SIG-M5 (cell line): ENCODE data around the gene CPA1.

Experiments
- DNase-seq: peaks from one replicate; lab custom pipeline; 2025; lab: John Stamatoyannopoulos, UW

The CPA1 gene

DNA sequence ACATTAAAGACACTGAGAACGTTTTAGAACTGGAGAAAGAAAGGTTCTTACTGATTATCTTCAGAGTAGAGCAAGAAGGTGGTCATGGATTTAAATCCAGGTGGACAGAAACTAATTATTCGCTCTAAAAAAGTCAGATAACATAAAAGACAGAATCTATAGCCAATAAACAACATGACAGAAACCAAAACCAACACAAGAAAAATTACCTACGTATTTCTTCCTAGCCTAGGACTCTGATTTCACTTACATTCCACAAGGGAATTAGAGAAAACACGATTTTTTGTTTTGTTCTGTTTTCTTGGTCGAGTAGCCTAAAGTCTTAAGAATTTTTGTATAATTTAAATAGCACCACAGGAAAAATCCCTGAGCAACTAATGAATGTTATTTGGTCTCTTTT lies 15.1 kb downstream of the CPA1 start:
- DNase-seq: no peak

- DNase-seq: no peak
Observed at GRCh38 chr7:130396109-130396508, 15.8 kb downstream of the CPA1 start.

DNA sequence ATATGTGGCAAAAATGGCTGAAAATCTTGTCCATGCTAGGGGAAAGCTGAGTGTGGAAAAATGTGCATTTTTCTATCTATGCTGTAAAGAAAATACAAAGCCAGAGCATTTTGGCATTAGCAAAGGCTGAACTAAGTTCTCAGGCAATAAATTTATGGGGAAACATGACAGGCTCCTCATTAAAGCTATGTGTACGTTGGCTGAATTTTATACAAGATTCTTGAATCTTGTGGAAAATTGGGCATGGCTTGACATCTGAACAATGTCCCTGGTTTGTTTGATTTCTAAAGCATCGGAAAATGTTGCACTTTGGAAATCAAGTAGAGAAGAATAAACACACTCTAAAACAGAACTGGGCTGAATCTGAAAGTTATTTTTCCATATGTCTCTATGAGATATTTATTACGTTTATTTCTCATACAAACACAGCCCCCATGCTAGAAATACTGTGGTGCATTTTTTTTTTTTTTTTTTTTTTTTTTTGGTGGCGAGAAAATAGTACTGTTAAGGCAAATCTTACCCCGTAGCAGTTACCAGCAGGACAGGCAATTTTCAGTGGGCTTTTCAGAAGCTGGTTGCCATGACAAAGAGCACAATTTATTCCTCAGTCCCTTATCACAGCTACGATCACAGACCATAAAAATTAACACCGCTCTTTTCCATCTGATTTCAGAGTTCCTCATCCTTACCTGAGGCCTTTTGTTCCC lies 16.9 kb downstream of the CPA1 start:
- DNase-seq: no peak

DNA sequence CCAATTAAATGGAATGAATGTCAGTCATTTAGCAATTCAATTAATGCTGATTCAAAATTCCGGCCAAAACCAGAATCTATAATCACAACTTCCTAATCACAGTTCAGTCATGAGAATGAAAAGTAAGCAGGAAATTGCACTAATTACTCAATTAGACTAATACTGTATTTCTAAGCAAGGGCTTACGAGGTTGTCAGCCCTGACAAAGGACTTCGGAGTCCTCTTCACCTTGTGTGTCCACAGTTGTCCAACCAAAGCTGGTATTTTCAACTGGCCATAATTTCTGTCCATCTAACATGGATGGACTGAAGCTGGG lies 17.4 kb downstream of the CPA1 start:
- DNase-seq: no peak

GRCh38 chr7:130398526-130399090 lies 18.3 kb downstream of the CPA1 start:
- DNase-seq: no peak

DNA sequence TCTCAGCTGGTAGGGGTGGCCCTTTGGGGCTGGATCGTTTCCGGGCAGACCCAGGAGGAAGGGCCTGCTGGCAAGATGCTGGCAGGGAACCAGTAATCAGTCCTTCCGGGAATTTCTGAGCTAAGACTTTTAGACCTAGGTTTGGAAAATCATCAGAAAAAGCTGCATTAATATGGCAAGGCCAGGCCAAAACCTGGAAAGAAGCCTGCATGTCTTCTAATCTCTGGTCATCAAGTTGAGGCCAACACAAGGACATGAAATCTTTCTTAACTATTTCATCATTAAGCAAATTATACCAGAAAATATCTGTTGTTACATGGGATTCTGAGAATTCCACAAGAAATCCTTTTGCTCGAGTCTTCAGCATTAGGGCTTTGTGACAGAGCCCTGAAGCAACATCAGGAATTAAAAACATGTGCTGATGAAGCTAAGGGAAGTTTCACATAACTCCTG lies 19.9 kb downstream of the CPA1 start:
- no peak for DNase-seq

GRCh38 chr7:130401101-130401500 lies 20.8 kb downstream of the CPA1 start:
- no peak for DNase-seq

- DNase-seq: no peak
Observed at GRCh38 chr7:130401578-130401977, 21.3 kb downstream of the CPA1 start.

GRCh38 chr7:130405003-130405402 lies 24.7 kb downstream of the CPA1 start:
- DNase-seq: no peak

- no peak for DNase-seq
Observed at GRCh38 chr7:130409067-130409711, 28.9 kb downstream of the CPA1 start.

- no peak for DNase-seq
Observed at GRCh38 chr7:130409712-130410072, 29.4 kb downstream of the CPA1 start.

- DNase-seq: no peak
Observed at GRCh38 chr7:130410868-130411541, 30.7 kb downstream of the CPA1 start.

DNA sequence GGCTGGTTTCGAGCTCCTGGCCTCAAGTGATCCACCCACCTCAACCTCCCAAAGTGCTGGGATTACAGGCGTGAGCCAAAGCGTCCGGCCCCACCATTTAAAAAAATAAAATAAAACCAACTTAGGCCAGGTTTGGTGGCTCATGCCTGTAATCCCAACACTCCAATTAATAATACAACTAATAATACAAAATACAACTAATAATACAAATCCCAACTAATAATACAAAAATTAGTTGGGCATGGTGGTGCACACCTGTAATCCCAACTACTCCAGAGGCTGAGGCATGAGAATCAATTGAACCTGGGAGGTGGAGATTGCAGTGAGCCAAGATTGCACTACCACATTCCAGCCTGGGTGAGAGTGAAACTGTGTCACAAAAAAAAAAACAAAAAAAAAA lies 32.9 kb downstream of the CPA1 start:
- DNase-seq: no peak

DNA sequence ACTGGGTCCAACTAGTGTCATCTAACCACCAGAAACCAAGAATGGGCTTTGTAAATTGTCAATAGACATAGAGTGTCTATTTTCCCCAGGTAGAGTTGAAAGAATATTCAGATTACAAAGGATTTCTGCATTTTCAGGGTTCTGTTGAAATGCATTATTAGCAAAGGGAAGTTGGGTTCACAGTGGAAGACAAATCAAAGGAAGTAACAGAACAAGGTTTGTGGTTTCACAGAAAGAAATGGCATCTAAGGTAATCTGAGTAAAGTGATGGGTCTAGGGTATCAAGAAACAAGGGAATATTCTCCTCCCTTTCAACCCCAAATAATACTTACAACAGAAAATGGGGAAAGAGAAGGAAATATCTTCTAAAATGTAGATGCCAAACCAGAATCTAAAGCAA lies 34.7 kb downstream of the CPA1 start:
- DNase-seq: no peak

- no peak for DNase-seq
Observed at GRCh38 chr7:130417213-130417612, 36.9 kb downstream of the CPA1 start.

DNA sequence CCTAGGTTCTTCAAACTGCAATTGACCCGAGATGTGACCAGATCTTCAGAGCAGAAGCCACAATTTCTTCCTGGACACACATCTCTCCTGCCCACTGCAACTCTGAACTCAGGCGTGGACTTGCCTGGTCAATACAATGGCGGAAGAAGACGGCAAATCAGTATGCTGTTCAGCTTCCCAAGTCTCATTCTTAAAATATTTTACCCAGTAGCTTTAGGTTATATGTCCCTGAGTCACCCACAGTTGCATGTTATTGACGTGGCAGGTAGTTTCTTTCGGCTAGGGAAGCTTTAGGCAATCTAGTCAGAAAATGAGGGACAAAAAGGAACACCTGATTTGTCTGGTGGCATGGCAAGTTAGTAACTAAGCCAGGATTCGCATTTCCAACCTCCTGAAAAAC lies 38.0 kb downstream of the CPA1 start:
- DNase-seq: no peak

- DNase-seq: no peak
Observed at GRCh38 chr7:130419658-130420057, 39.4 kb downstream of the CPA1 start.

DNA sequence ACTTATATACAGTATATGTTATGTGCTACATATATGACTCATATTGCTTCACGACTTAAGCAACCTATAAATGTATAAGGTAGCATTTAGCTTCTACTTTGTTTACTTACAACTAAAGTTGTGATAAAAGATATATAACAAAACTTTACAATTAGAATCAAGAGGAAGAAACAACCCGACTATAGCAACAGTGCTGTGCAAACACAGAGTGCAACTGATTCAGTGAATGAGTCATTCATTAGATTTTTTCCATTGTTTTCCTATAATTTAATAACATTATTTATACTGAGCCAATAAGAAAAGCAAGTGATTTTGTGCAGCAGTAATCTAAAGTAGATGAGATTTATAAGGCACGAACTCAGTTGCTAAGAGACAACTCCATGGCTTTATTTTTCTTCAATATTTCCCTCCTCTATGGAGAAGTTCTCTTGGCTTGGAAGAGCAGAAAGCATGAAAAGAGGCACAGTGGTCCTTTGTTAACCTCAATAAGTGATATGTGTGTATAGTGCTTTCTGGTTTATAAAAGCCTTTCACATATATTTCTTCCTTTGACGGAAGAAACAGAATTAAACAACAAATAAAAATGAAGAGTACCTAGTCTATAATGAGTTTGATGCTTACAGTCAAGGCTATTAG lies 40.8 kb downstream of the CPA1 start:
- DNase-seq: no peak

DNA sequence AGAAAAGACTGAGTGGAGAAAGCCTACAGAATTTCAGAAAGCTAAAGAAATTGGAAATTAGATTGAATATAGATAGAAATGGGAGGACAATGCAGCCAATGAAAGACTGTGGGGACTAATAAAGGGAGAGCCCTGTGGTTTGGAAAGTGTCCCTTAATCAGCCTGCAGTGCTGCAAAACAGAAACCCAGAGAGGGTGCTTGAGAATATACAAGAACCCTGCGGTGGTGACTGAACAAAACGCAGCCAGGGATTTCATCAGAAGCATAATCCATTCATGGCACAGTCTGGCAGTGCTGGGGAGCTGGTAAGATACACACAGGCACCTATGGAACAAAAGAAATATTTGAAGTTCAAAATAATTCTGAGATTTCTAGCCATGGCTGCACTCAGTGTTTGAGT lies 41.4 kb downstream of the CPA1 start:
- no peak for DNase-seq

GRCh38 chr7:130423501-130424037 lies 43.3 kb downstream of the CPA1 start:
- no peak for DNase-seq

GRCh38 chr7:130425796-130426195 lies 45.5 kb downstream of the CPA1 start:
- DNase-seq: no peak

DNA sequence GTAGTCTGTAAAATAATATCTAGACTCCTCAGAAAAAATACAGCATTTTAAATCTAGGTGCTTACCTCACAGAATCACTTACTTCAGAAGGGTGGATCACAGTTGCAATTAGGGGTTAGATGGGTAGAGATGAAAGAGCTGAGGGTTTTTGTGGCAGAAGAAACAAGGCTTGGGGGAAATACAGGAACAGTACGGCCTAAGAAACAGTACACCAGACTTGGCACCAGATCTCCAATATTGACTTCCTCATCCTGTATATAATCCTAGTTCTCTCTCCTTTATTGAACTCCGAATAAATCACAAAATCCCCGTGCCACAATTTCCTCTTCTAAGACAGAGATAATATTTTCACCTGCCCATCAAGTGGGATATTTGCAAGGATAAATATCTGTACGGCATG lies 46.3 kb downstream of the CPA1 start:
- DNase-seq: no peak

- no peak for DNase-seq
Observed at GRCh38 chr7:130429019-130429418, 48.7 kb downstream of the CPA1 start.
